Endodermal cell (in vitro differentiated cells): ENCODE data around the gene STX8. TPM values are rescaled to one million over a fixed set of nuclear protein-coding genes. Genes with fewer than 3 reads are reported as not detected.

Experiments
- DNase-seq: peaks from one replicate; pipeline ENCODE4 v3.0.0-alpha.2; 2017
- H3K27ac ChIP-seq: 2 replicates; pipeline ENCODE4 v1.5.1; 2013; ENCODE audit warnings: mild to moderate bottlenecking, low read depth, low read length, moderate library complexity
- H3K27me3 ChIP-seq: 2 replicates; pipeline ENCODE4 v1.6.1; 2013; ENCODE audit warnings: mild to moderate bottlenecking, low read length, moderate library complexity; ENCODE audit not compliant: insufficient read depth, control insufficient read depth, poor library complexity, severe bottlenecking
- H3K36me3 ChIP-seq: 2 replicates; pipeline ENCODE4 v1.7.0; 2013; ENCODE audit warnings: mild to moderate bottlenecking, low read length, moderate library complexity; ENCODE audit not compliant: control insufficient read depth, insufficient read depth
- H3K4me1 ChIP-seq: one replicate; pipeline ENCODE4 v1.7.0; 2013; ENCODE audit warnings: low read length; ENCODE audit not compliant: control insufficient read depth, insufficient read depth
- H3K4me3 ChIP-seq: 2 replicates; pipeline ENCODE4 v1.5.1; 2013; ENCODE audit warnings: mild to moderate bottlenecking, low read length, moderate library complexity
- H3K9ac ChIP-seq: 2 replicates; pipeline ENCODE4 v1.6.1; 2013; ENCODE audit warnings: mild to moderate bottlenecking, low read length, moderate library complexity; ENCODE audit not compliant: poor library complexity, severe bottlenecking; ENCODE audit errors: extremely low read depth
- H3K9me3 ChIP-seq: 2 replicates; pipeline ENCODE4 v1.6.1; 2013; ENCODE audit warnings: mild to moderate bottlenecking, low read length, moderate library complexity; ENCODE audit not compliant: control insufficient read depth
- H3K27ac Mint-ChIP-seq: 2 replicates; pipeline ENCODE4 v1.8.0; 2020; ENCODE audit warnings: mixed read lengths
- H3K27me3 Mint-ChIP-seq: 2 replicates; pipeline ENCODE4 v1.8.0; 2021; ENCODE audit warnings: mild to moderate bottlenecking, mixed read lengths; ENCODE audit not compliant: insufficient read depth
- H3K36me3 Mint-ChIP-seq: 2 replicates; pipeline ENCODE4 v1.8.0; 2020; ENCODE audit warnings: low read depth, mixed read lengths
- H3K4me1 Mint-ChIP-seq: 2 replicates; pipeline ENCODE4 v1.8.0; 2020; ENCODE audit warnings: mixed read lengths
- H3K4me3 Mint-ChIP-seq: 2 replicates; pipeline ENCODE4 v1.8.0; 2020; ENCODE audit warnings: mild to moderate bottlenecking, moderate library complexity, mixed read lengths
- H3K9me3 Mint-ChIP-seq: 2 replicates; pipeline ENCODE4 v1.8.0; 2020; ENCODE audit warnings: mild to moderate bottlenecking, mixed read lengths
- CTCF ChIP-seq: fragments of 200-600 bp; sonication (generic); conservative IDR thresholded peaks from 2 replicates; pipeline ENCODE4 v1.5.0; 2021; ENCODE audit warnings: antibody characterized with exemption, mild to moderate bottlenecking
- WGBS, 2 experiments: methylation state at CpG; one replicate each; pipeline versions ENCODE4 v1.1.5 to v1.1.7; 2013; ENCODE audit warnings: missing lambda C conversion rate in 2 of 2, mixed read lengths in 1 of 2; ENCODE audit not compliant: insufficient coverage in 1 of 2, insufficient read length in 1 of 2; 5-methylcytosine and 5-hydroxymethylcytosine counted together
- total RNA-seq, 2 donors: library from RNA; stranded (reverse); fragmentation: NEBNext Ultra II Directional in 1 of 2; extraction: Animal tissue kit (Norgen Biotek cat#: 25700) in 1 of 2; gene quantifications; 2 replicates in 1 of 2; 3 replicates in 1 of 2; pipeline ENCODE4 v1.2.1, GENCODE V29; 2021

Gene STX8
- total RNA-seq, 2 donors from 2014 or later = 82.5 to 98.2 TPM

GRCh38 chr17:9367156-9367555 is 208.5 kb downstream of the STX8 start:
- Mint-ChIP-seq H3K27me3 (no peaks in the 10 kb centered on the region), H3K4me1 (peaks cover 41% of the 10 kb centered on the region), H3K9me3 (no peaks in the 10 kb centered on the region), H3K4me3 (no peak overlapping the region), H3K27ac (no peak overlapping the region), H3K36me3 (no peaks in the 10 kb centered on the region)
- Histone ChIP-seq H3K4me3 (no peak overlapping the region), H3K4me1 (no peaks in the 10 kb centered on the region), H3K27ac (no peak overlapping the region), H3K27me3 (no peaks in the 10 kb centered on the region), H3K9me3 (no peaks in the 10 kb centered on the region), H3K9ac (no peak overlapping the region), H3K36me3 (no peaks in the 10 kb centered on the region)
- WGBS, 2 experiments = 80 to 81% methylated on average over 1 to 2 of the region's 2 CpGs
- no peak for DNase-seq
- no peak for TF ChIP-seq CTCF

GRCh38 chr17:9364837-9365430 is 210.7 kb downstream of the STX8 start:
- Histone ChIP-seq H3K9ac (no peak overlapping the region), H3K27me3 (no peaks in the 10 kb centered on the region), H3K36me3 (no peaks in the 10 kb centered on the region), H3K27ac (no peak overlapping the region), H3K9me3 (no peaks in the 10 kb centered on the region), H3K4me1 (no peaks in the 10 kb centered on the region), H3K4me3 (no peak overlapping the region)
- no peaks in the 10 kb centered on the region for H3K27me3 Mint-ChIP-seq
- WGBS, 2 experiments = 88 to 93% methylated on average over 3 of the region's 3 CpGs
- H3K9me3 Mint-ChIP-seq = no peaks in the 10 kb centered on the region
- peaks cover 34% of the 10 kb centered on the region for H3K4me1 Mint-ChIP-seq
- H3K27ac Mint-ChIP-seq = no peak overlapping the region
- no peak for DNase-seq
- H3K36me3 Mint-ChIP-seq = no peaks in the 10 kb centered on the region
- TF ChIP-seq CTCF = no peak
- no peak overlapping the region for H3K4me3 Mint-ChIP-seq

- Mint-ChIP-seq H3K4me1 (peaks cover 30% of the 10 kb centered on the region), H3K27me3 (no peaks in the 10 kb centered on the region), H3K9me3 (no peaks in the 10 kb centered on the region), H3K36me3 (no peaks in the 10 kb centered on the region), H3K27ac (no peak overlapping the region), H3K4me3 (no peak overlapping the region)
- H3K4me3 ChIP-seq = no peak overlapping the region
- H3K4me1 ChIP-seq = no peaks in the 10 kb centered on the region
- no peak overlapping the region for H3K27ac ChIP-seq
- peak; percentile 22 for DNase-seq
- H3K27me3 ChIP-seq = no peaks in the 10 kb centered on the region
- H3K36me3 ChIP-seq = no peaks in the 10 kb centered on the region
- no peaks in the 10 kb centered on the region for H3K9me3 ChIP-seq
- no peak overlapping the region for H3K9ac ChIP-seq
- TF ChIP-seq CTCF = no peak
- WGBS, 2 experiments = 89 to 95% methylated on average over 8 to 13 of the region's 13 CpGs
These were observed 211.9 kb downstream of the STX8 start for GRCh38 chr17:9363440-9364350.
